GM12801 (cell line): ENCODE data around the gene CYP3A7.

ENCODE experiments used
- TF ChIP-seq, protein P1 (sequence below): IDR thresholded peaks from one replicate; pipeline ENCODE4 v1.5.1; 2011; ENCODE audit warnings: control low read depth; ENCODE audit not compliant: insufficient read length; ENCODE audit errors: extremely low read depth

Gene CYP3A7

GRCh38 chr7:99666013-99666395, 69.0 kb downstream of the CYP3A7 start:
- TF ChIP-seq, protein P1, sequence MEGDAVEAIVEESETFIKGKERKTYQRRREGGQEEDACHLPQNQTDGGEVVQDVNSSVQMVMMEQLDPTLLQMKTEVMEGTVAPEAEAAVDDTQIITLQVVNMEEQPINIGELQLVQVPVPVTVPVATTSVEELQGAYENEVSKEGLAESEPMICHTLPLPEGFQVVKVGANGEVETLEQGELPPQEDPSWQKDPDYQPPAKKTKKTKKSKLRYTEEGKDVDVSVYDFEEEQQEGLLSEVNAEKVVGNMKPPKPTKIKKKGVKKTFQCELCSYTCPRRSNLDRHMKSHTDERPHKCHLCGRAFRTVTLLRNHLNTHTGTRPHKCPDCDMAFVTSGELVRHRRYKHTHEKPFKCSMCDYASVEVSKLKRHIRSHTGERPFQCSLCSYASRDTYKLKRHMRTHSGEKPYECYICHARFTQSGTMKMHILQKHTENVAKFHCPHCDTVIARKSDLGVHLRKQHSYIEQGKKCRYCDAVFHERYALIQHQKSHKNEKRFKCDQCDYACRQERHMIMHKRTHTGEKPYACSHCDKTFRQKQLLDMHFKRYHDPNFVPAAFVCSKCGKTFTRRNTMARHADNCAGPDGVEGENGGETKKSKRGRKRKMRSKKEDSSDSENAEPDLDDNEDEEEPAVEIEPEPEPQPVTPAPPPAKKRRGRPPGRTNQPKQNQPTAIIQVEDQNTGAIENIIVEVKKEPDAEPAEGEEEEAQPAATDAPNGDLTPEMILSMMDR, result no peak

GRCh38 chr7:99665312-99666012, 69.5 kb downstream of the CYP3A7 start:
- TF ChIP-seq, protein P1, result no peak
